Neural cell (in vitro differentiated cells): ENCODE measurements around the gene SMIM11. TPM values are rescaled to one million over a fixed set of nuclear protein-coding genes. Genes with fewer than 3 reads are reported as not detected.

ENCODE experiments used
- H2AFZ ChIP-seq: fragments of 200-600, 300-800 bp; sonication (generic), shearing (Covaris generic); 2 replicates; pipeline ENCODE4 v1.6.0; 2014; ENCODE audit warnings: low read depth, mild to moderate bottlenecking, antibody characterized with exemption, low read length, moderate library complexity
- H3F3A ChIP-seq: fragments of 200-600 bp; shearing (Covaris generic); 2 replicates; pipeline ENCODE4 v1.6.1; 2016; ENCODE audit warnings: mild to moderate bottlenecking, moderate library complexity, mixed read lengths, antibody characterized with exemption, low read length; ENCODE audit not compliant: insufficient read depth, poor library complexity, severe bottlenecking
- H3K27ac ChIP-seq: fragments of 200-600, 300-800 bp; sonication (generic), shearing (Covaris generic); 2 replicates; pipeline ENCODE4 v1.5.1; 2014; ENCODE audit warnings: mild to moderate bottlenecking, low read length, moderate library complexity
- H3K27me3 ChIP-seq: fragments of 300-800, 200-600 bp; sonication (generic), shearing (Covaris generic); 2 replicates; pipeline ENCODE4 v1.6.0; 2014; ENCODE audit warnings: mild to moderate bottlenecking, low read depth, low read length, moderate library complexity; ENCODE audit not compliant: insufficient read depth
- H3K36me3 ChIP-seq: fragments of 300-800, 200-600 bp; sonication (generic), shearing (Covaris generic); 2 replicates; pipeline ENCODE4 v1.5.1; 2014; ENCODE audit warnings: mild to moderate bottlenecking, antibody characterized with exemption, low read length, moderate library complexity; ENCODE audit not compliant: insufficient read depth
- H3K4me2 ChIP-seq: fragments of 300-800, 200-600 bp; sonication (generic), shearing (Covaris generic); 2 replicates; pipeline ENCODE4 v1.6.0; 2014; ENCODE audit warnings: mild to moderate bottlenecking, low read length
- H3K4me3 ChIP-seq: fragments of 300-800, 200-600 bp; sonication (generic), shearing (Covaris generic); 2 replicates; pipeline ENCODE4 v1.5.1; 2014; ENCODE audit warnings: mild to moderate bottlenecking, low read length, moderate library complexity
- H3K79me2 ChIP-seq: fragments of 200-600 bp; shearing (Covaris generic); replicated peaks from 2 replicates; pipeline ENCODE4 v1.6.0; 2014; ENCODE audit warnings: mild to moderate bottlenecking, low read length, moderate library complexity; ENCODE audit not compliant: insufficient read depth
- H3K9ac ChIP-seq: fragments of 300-800, 200-600 bp; sonication (generic), shearing (Covaris generic); 2 replicates; pipeline ENCODE4 v1.6.1; 2016; ENCODE audit warnings: mild to moderate bottlenecking, low read length, mixed read lengths
- H3K9me2 ChIP-seq: fragments of 200-600 bp; shearing (Covaris generic); 2 replicates; pipeline ENCODE4 v1.6.1; 2016; ENCODE audit warnings: mild to moderate bottlenecking, low read length, mixed read lengths; ENCODE audit not compliant: insufficient read depth
- H3K9me3 ChIP-seq: fragments of 200-600, 300-800 bp; sonication (generic), shearing (Covaris generic); 2 replicates; pipeline ENCODE4 v1.6.1; 2016; ENCODE audit warnings: mild to moderate bottlenecking, mixed run types, low read length, moderate library complexity, mixed read lengths
- H4K20me1 ChIP-seq: fragments of 200-600 bp; shearing (Covaris generic); 2 replicates; pipeline ENCODE4 v1.6.1; 2016; ENCODE audit warnings: mild to moderate bottlenecking, mixed run types; ENCODE audit not compliant: insufficient read depth
- CTCF ChIP-seq: fragments of 450-650 bp; IDR thresholded peaks from 2 replicates; pipeline ENCODE4 v1.5.1; 2014; ENCODE audit warnings: antibody characterized with exemption, mild to moderate bottlenecking, moderate library complexity; ENCODE audit not compliant: poor library complexity, severe bottlenecking
- EP300 ChIP-seq: fragments of 450-650 bp; conservative IDR thresholded peaks from 2 replicates; pipeline ENCODE4 v1.6.1; 2014; ENCODE audit warnings: antibody characterized with exemption, mild to moderate bottlenecking, moderate library complexity; ENCODE audit not compliant: poor library complexity, severe bottlenecking
- EZH2 ChIP-seq: fragments of 200-600, 300-800 bp; shearing (Covaris generic), sonication (generic); IDR thresholded peaks from 2 replicates; pipeline ENCODE4 v1.6.1; 2014; ENCODE audit warnings: antibody characterized with exemption, low read length, borderline replicate concordance, mild to moderate bottlenecking; ENCODE audit not compliant: insufficient read depth, poor library complexity, severe bottlenecking
- MXI1 ChIP-seq: fragments of 450-650 bp; conservative IDR thresholded peaks from 2 replicates; pipeline ENCODE4 v1.6.1; 2014; ENCODE audit warnings: antibody characterized with exemption, mild to moderate bottlenecking; ENCODE audit not compliant: poor library complexity, severe bottlenecking
- POLR2AphosphoS5 ChIP-seq: IDR thresholded peaks from 2 replicates; pipeline ENCODE4 v1.6.1; 2012
- RAD21 ChIP-seq: fragments of 450-650 bp; conservative IDR thresholded peaks from 2 replicates; pipeline ENCODE4 v1.6.1; 2014; ENCODE audit warnings: antibody characterized with exemption, mild to moderate bottlenecking, moderate library complexity
- REST ChIP-seq: IDR thresholded peaks from 2 replicates; pipeline ENCODE4 v1.6.1; 2012; ENCODE audit warnings: borderline replicate concordance
- SMC3 ChIP-seq: fragments of 450-650 bp; conservative IDR thresholded peaks from 2 replicates; pipeline ENCODE4 v1.6.1; 2014; ENCODE audit warnings: antibody characterized with exemption, mild to moderate bottlenecking, moderate library complexity; ENCODE audit not compliant: poor library complexity
- TAF1 ChIP-seq: IDR thresholded peaks from 2 replicates; pipeline ENCODE4 v1.6.1; 2012; ENCODE audit warnings: low read depth
- polyA plus RNA-seq: library from polyadenylated mRNA; depleted of rRNA; stranded (reverse); fragments of >200 nt; gene quantifications from 2 replicates; pipeline ENCODE4 v1.2.3, GENCODE V29; 2014

SMIM11 gene
- polyA plus RNA-seq, 1 donor from 2014 or later, result 100 TPM

GRCh38 chr21:34335316-34335715, 40.0 kb upstream of the SMIM11 start:
- H2AFZ ChIP-seq, result no peak overlapping the region
- H3K9me3 ChIP-seq, result no peaks in the 10 kb centered on the region
- no peak overlapping the region for H3K4me3 ChIP-seq
- H3K27ac ChIP-seq, result no peak overlapping the region
- H3K36me3 ChIP-seq, result no peaks in the 10 kb centered on the region
- no peaks in the 10 kb centered on the region for H4K20me1 ChIP-seq
- H3K27me3 ChIP-seq, result no peaks in the 10 kb centered on the region
- H3K79me2 ChIP-seq, result no peaks in the 10 kb centered on the region
- H3K4me2 ChIP-seq, result no peak overlapping the region
- no peak overlapping the region for H3K9ac ChIP-seq
- H3F3A ChIP-seq, result no peaks in the 10 kb centered on the region
- TF ChIP-seq REST, result no peak
- no peak for TF ChIP-seq SMC3
- TF ChIP-seq EZH2, result no peak
- TF ChIP-seq TAF1, result no peak
- no peak for TF ChIP-seq EP300
- TF ChIP-seq RAD21, result no peak
- TF ChIP-seq POLR2AphosphoS5, result no peak
- no peak for TF ChIP-seq MXI1
- no peak for TF ChIP-seq CTCF
- H3K9me2 ChIP-seq, result no peaks in the 10 kb centered on the region

- H2AFZ ChIP-seq, result no peak overlapping the region
- no peak overlapping the region for H3K4me2 ChIP-seq
Observed at GRCh38 chr21:34336245-34336644, 39.1 kb upstream of the SMIM11 start.

More at GRCh38 chr21:34336245-34336644, 39.1 kb upstream of the SMIM11 start:
- Histone ChIP-seq H3K27me3 (no peaks in the 10 kb centered on the region), H3K36me3 (no peaks in the 10 kb centered on the region), H3K79me2 (no peaks in the 10 kb centered on the region), H3K27ac (no peak overlapping the region), H4K20me1 (no peaks in the 10 kb centered on the region), H3K9me2 (no peaks in the 10 kb centered on the region), H3K9ac (no peak overlapping the region), H3K4me3 (no peak overlapping the region), H3K9me3 (no peaks in the 10 kb centered on the region), H3F3A (no peaks in the 10 kb centered on the region)
- no peak for TF ChIP-seq CTCF
- TF ChIP-seq POLR2AphosphoS5, result no peak
- TF ChIP-seq TAF1, result no peak
- no peak for TF ChIP-seq MXI1
- TF ChIP-seq REST, result no peak
- TF ChIP-seq EZH2, result no peak
- no peak for TF ChIP-seq EP300
- TF ChIP-seq RAD21, result no peak
- no peak for TF ChIP-seq SMC3
